H1 (cell line): ENCODE measurements around the gene UBA6. TPM values are rescaled to one million over a fixed set of nuclear protein-coding genes. Genes with fewer than 3 reads are reported as not detected.

Source experiments
- CTCF ChIA-PET: fragments of 300-600 bp; sonication (Branson Sonifier 250); formaldehyde crosslinking; loops from one replicate; lab custom pipeline; 2021; ENCODE audit not compliant: partially characterized antibody; lab: Charles Lee
- POLR2A ChIA-PET: fragments of 300-600 bp; sonication (Branson Sonifier 250); formaldehyde crosslinking; loops from one replicate; lab custom pipeline; 2021; ENCODE audit warnings: inconsistent platforms; ENCODE audit not compliant: partially characterized antibody; lab: Charles Lee
- DNase-seq, 2 experiments: peaks; one replicate each; pipeline versions ENCODE4 v3.0.0 to v3.0.0-alpha.2; 2010 to 2022; ENCODE audit warnings: low spot score in 2 of 2, low read depth in 1 of 2, mixed read lengths in 1 of 2
- FAIRE-seq: peaks from 2 replicates; lab custom pipeline; 2011; peaks lifted over from hg19 to GRCh38; lab: Jason Lieb, UNC
- H2AFZ ChIP-seq: 2 replicates; pipeline ENCODE4 v1.8.1; 2012; ENCODE audit warnings: low read length, inconsistent platforms
- H2AK5ac ChIP-seq: 2 replicates; pipeline ENCODE4 v1.6.1; 2013; ENCODE audit warnings: low read depth, low read length
- H2BK120ac ChIP-seq: replicated peaks from 2 replicates; pipeline ENCODE3; 2013; ENCODE audit warnings: low read depth, low read length, inconsistent platforms
- H2BK12ac ChIP-seq: 2 replicates; pipeline ENCODE4 v1.6.1; 2013; ENCODE audit warnings: low read depth, low read length
- H2BK15ac ChIP-seq: 2 replicates; pipeline ENCODE4 v1.6.1; 2013; ENCODE audit warnings: low read length
- H2BK20ac ChIP-seq: 2 replicates; pipeline ENCODE4 v1.6.1; 2013; ENCODE audit warnings: low read length
- H2BK5ac ChIP-seq: 2 replicates; pipeline ENCODE4 v1.6.1; 2013; ENCODE audit warnings: low read depth, low read length
- H3K14ac ChIP-seq: 2 replicates; pipeline ENCODE4 v1.6.1; 2013; ENCODE audit warnings: inconsistent platforms; ENCODE audit not compliant: insufficient read length
- H3K18ac ChIP-seq: 2 replicates; pipeline ENCODE4 v1.6.1; 2013; ENCODE audit warnings: low read length; ENCODE audit errors: extremely low read depth
- H3K23ac ChIP-seq: 2 replicates; pipeline ENCODE4 v1.6.1; 2013; ENCODE audit warnings: inconsistent platforms; ENCODE audit not compliant: insufficient read length
- H3K23me2 ChIP-seq: 2 replicates; pipeline ENCODE4 v1.6.1; 2013; ENCODE audit warnings: low read depth, low read length
- H3K27ac ChIP-seq: 2 replicates; pipeline ENCODE4 v1.6.1; 2011; ENCODE audit warnings: low read depth, low read length, inconsistent platforms
- H3K27me3 ChIP-seq, 4 experiments: replicated peaks in 1 of 4; 1 replicate in 1 of 4; 2 replicates in 3 of 4; pipeline versions ENCODE4 v1.6.1 to v1.8.1; 2011 to 2013; ENCODE audit warnings: low read length in 3 of 4, mild to moderate bottlenecking in 3 of 4, inconsistent platforms in 2 of 4, mixed read lengths in 2 of 4, moderate library complexity in 1 of 4; ENCODE audit not compliant: control insufficient read depth in 3 of 4, insufficient read depth in 3 of 4; ENCODE audit errors: extremely low read depth in 1 of 4
- H3K36me3 ChIP-seq, 4 experiments: 2 replicates each; pipeline versions ENCODE4 v1.6.1 to v1.8.1; 2011 to 2013; ENCODE audit warnings: mild to moderate bottlenecking in 4 of 4, low read length in 3 of 4, moderate library complexity in 2 of 4, control low read depth in 1 of 4, inconsistent platforms in 1 of 4; ENCODE audit not compliant: insufficient read depth in 4 of 4, control insufficient read depth in 2 of 4
- H3K4ac ChIP-seq: replicated peaks from 2 replicates; pipeline ENCODE3; 2013; ENCODE audit warnings: low read length, low read depth, mixed read lengths, inconsistent platforms; ENCODE audit not compliant: insufficient read length
- H3K4me1 ChIP-seq, 4 experiments: replicated peaks in 1 of 4; 1 replicate in 1 of 4; 2 replicates in 3 of 4; pipeline versions ENCODE4 v1.6.1 to v1.8.1; 2011 to 2013; ENCODE audit warnings: low read length in 3 of 4, inconsistent platforms in 2 of 4, mixed read lengths in 1 of 4; ENCODE audit not compliant: insufficient read depth in 4 of 4, control insufficient read depth in 3 of 4
- H3K4me2 ChIP-seq, 2 experiments: 2 replicates each; pipeline versions ENCODE4 v1.6.1 to v1.8.1; 2011 to 2013; ENCODE audit warnings: low read depth in 2 of 2, low read length in 2 of 2, control low read depth in 1 of 2, inconsistent platforms in 1 of 2, mild to moderate bottlenecking in 1 of 2; ENCODE audit not compliant: insufficient read depth in 1 of 2
- H3K4me3 ChIP-seq, 4 experiments: fragments of 200-600, 300-600 bp in 1 of 4; sonication (generic), shearing (Covaris generic), sonication (Bioruptor Twin) in 1 of 4; 2 replicates each; pipeline versions ENCODE4 v1.5.1 to v1.8.1; 2011 to 2016; ENCODE audit warnings: low read length in 4 of 4, low read depth in 3 of 4, control low read depth in 2 of 4, inconsistent platforms in 2 of 4, mild to moderate bottlenecking in 2 of 4, mixed read lengths in 1 of 4, moderate library complexity in 1 of 4; ENCODE audit not compliant: insufficient read depth in 2 of 4; ENCODE audit errors: extremely low read depth in 1 of 4
- H3K56ac ChIP-seq: replicated peaks from 2 replicates; pipeline ENCODE3; 2013; ENCODE audit warnings: low read depth, mild to moderate bottlenecking, mixed read lengths, low read length, inconsistent platforms; ENCODE audit not compliant: insufficient read length
- H3K79me1 ChIP-seq: 2 replicates; pipeline ENCODE4 v1.6.1; 2013; ENCODE audit warnings: low read depth, low read length, control low read depth
- H3K79me2 ChIP-seq, 2 experiments: 2 replicates each; pipeline versions ENCODE4 v1.6.1 to v1.8.1; 2012 to 2013; ENCODE audit warnings: low read length in 2 of 2, mild to moderate bottlenecking in 2 of 2, inconsistent platforms in 1 of 2; ENCODE audit not compliant: insufficient read depth in 2 of 2, control insufficient read depth in 1 of 2
- H3K9ac ChIP-seq, 4 experiments: replicated peaks in 1 of 4; 1 replicate in 1 of 4; 2 replicates in 3 of 4; pipeline versions ENCODE4 v1.6.1 to v1.8.1; 2011 to 2013; ENCODE audit warnings: low read depth in 3 of 4, low read length in 3 of 4, control low read depth in 2 of 4, mild to moderate bottlenecking in 2 of 4, moderate library complexity in 2 of 4, inconsistent platforms in 1 of 4; ENCODE audit errors: extremely low read depth in 1 of 4
- H3K9me3 ChIP-seq, 2 experiments: 2 replicates each; pipeline versions ENCODE4 v1.6.1 to v1.8.1; 2012 to 2013; ENCODE audit warnings: mild to moderate bottlenecking in 2 of 2, moderate library complexity in 2 of 2, control low read depth in 1 of 2, inconsistent platforms in 1 of 2, low read depth in 1 of 2, low read length in 1 of 2, mixed read lengths in 1 of 2; ENCODE audit not compliant: insufficient read depth in 2 of 2
- H4K20me1 ChIP-seq, 2 experiments: replicated peaks in 1 of 2; 2 replicates each; pipeline versions ENCODE3 to v1.8.1; 2011 to 2013; ENCODE audit warnings: inconsistent platforms in 2 of 2, low read length in 2 of 2, mild to moderate bottlenecking in 1 of 2; ENCODE audit not compliant: insufficient read depth in 2 of 2, control insufficient read depth in 1 of 2
- H4K5ac ChIP-seq: 2 replicates; pipeline ENCODE4 v1.6.1; 2013; ENCODE audit warnings: low read length, low read depth, mixed read lengths, inconsistent platforms; ENCODE audit not compliant: insufficient read length
- H4K8ac ChIP-seq: 2 replicates; pipeline ENCODE4 v1.8.0; 2013; ENCODE audit warnings: mild to moderate bottlenecking, moderate library complexity, low read length, inconsistent platforms; ENCODE audit not compliant: insufficient read depth; ENCODE audit errors: extremely low read depth
- H4K91ac ChIP-seq: replicated peaks from 2 replicates; pipeline ENCODE3; 2013; ENCODE audit warnings: low read length, mixed read lengths, inconsistent platforms; ENCODE audit not compliant: insufficient read length
- FOSL1 ChIP-seq: IDR thresholded peaks from 2 replicates; pipeline ENCODE4 v1.6.1; 2011; ENCODE audit warnings: mild to moderate bottlenecking, low read depth, low read length, moderate library complexity; ENCODE audit not compliant: insufficient read depth
- JUND ChIP-seq: IDR thresholded peaks from 2 replicates; pipeline ENCODE4 v1.6.1; 2011; ENCODE audit warnings: mild to moderate bottlenecking, improper control_type of control experiment, low read length
- KDM5A ChIP-seq: fragments of 200-600 bp; IDR thresholded peaks from 2 replicates; pipeline ENCODE4 v1.7.1; 2012; ENCODE audit warnings: mild to moderate bottlenecking, low read length, inconsistent platforms, mixed read lengths
- POLR2A ChIP-seq, 2 experiments: IDR thresholded peaks; 1 replicate in 1 of 2; 2 replicates in 1 of 2; pipeline ENCODE4 v1.6.1; 2011; ENCODE audit warnings: low read depth in 2 of 2, low read length in 2 of 2, mild to moderate bottlenecking in 2 of 2; ENCODE audit errors: control extremely low read depth in 1 of 2
- POLR2AphosphoS5 ChIP-seq: IDR thresholded peaks from 2 replicates; pipeline ENCODE4 v1.6.1; 2011; ENCODE audit warnings: low read depth, low read length
- RAD21 ChIP-seq, 2 experiments: IDR thresholded peaks in 1 of 2; conservative IDR thresholded peaks in 1 of 2; 2 replicates each; pipeline ENCODE4 v1.6.1; 2011; ENCODE audit warnings: low read depth in 2 of 2, low read length in 2 of 2, improper control_type of control experiment in 1 of 2, inconsistent platforms in 1 of 2, mild to moderate bottlenecking in 1 of 2, moderate library complexity in 1 of 2
- RBBP5 ChIP-seq: IDR thresholded peaks from 2 replicates; pipeline ENCODE4 v1.7.1; 2012; ENCODE audit warnings: low read depth, mild to moderate bottlenecking, inconsistent platforms, low read length, moderate library complexity, borderline replicate concordance
- SP1 ChIP-seq: IDR thresholded peaks from 2 replicates; pipeline ENCODE4 v1.6.1; 2011; ENCODE audit warnings: low read depth, low read length
- WGBS, 2 experiments: shearing (Covaris generic) in 1 of 2; methylation state at CpG; one replicate each; pipeline versions ENCODE4 v1.1.6 to v1.1.7; 2013 to 2015; ENCODE audit warnings: low lambda C conversion rate in 2 of 2, mixed read lengths in 2 of 2, inconsistent platforms in 1 of 2, low coverage in 1 of 2, missing lambda C conversion rate in 1 of 2; ENCODE audit not compliant: insufficient replicate concordance in 2 of 2, insufficient coverage in 1 of 2, insufficient read length in 1 of 2; ENCODE audit errors: extremely low coverage in 1 of 2, missing lambda C conversion rate in 1 of 2; 5-methylcytosine and 5-hydroxymethylcytosine counted together
- polyA plus RNA-seq, 7 experiments: library from polyadenylated mRNA; depleted of rRNA in 3 of 7; stranded (reverse) in 5 of 7; unstranded in 2 of 7; fragments of >200 nt in 5 of 7; fragments of 200-250 nt in 2 of 7; gene quantifications; 1 replicate in 5 of 7; 2 replicates in 1 of 7; 4 replicates in 1 of 7; pipeline versions ENCODE4 v1.2.1 to v1.2.3, GENCODE V29; 2011 to 2013; ENCODE audit warnings: missing spikeins in 2 of 7, mixed read lengths in 2 of 7
- total RNA-seq: library from RNA; stranded (reverse); fragmentation: NEBNext Ultra II Directional; extraction: Animal tissue kit (Norgen Biotek cat#: 25700); gene quantifications from 2 replicates; pipeline ENCODE4 v1.2.1, GENCODE V29; 2021

UBA6 gene
- total and polyA plus RNA-seq, 2 of the 8 experiments (the other 6 are each of a cell fraction or from before 2014, with no cell fraction given) = 17.4 to 74.3 TPM

- Histone ChIP-seq H3K56ac (no peak overlapping the region), H2BK5ac (no peak overlapping the region), H3K27me3 (no peaks in the 10 kb centered on the region), H2BK15ac (no peak overlapping the region), H3K4ac (no peak overlapping the region), H2BK120ac (no peak overlapping the region), H3K9me3 (no peaks in the 10 kb centered on the region), H3K4me3 (no peak overlapping the region), H3K4me2 (no peak overlapping the region), H3K27ac (no peak overlapping the region), H4K8ac (no peak overlapping the region), H3K14ac (no peak overlapping the region), H3K23ac (no peak overlapping the region), H3K9ac (no peak overlapping the region), H2BK20ac (no peak overlapping the region), H3K23me2 (peaks cover 1% of the 10 kb centered on the region; the same call in 1 of the 2 replicates), H3K18ac (no peak overlapping the region), H4K20me1 (peaks cover 1 to 2% of the 10 kb centered on the region in 2 experiments), H3K4me1 (no peaks in the 10 kb centered on the region; a peak in 1 of 7 replicates), H2AFZ (no peak overlapping the region), H3K79me1 (peaks cover 7% of the 10 kb centered on the region), H2AK5ac (no peak overlapping the region), H4K91ac (no peak overlapping the region), H3K79me2 (peaks cover 8 to 47% of the 10 kb centered on the region in 2 experiments), H2BK12ac (no peak overlapping the region), H4K5ac (no peak overlapping the region), H3K36me3 (peaks cover 0 to 10% (median 6%) of the 10 kb centered on the region in 4 experiments; a peak in 5 of 8 replicates)
- 94% methylated on average over 2 of the region's 2 CpGs; no CpG with 5 or more reads in 1 of the 2 experiments for WGBS, 2 experiments
- FAIRE-seq (no peak), DNase-seq (no peak)
- ChIA-PET POLR2A (no interaction called here), CTCF (no interaction called here)
- no peak for TF ChIP-seq SP1
- no peak for TF ChIP-seq POLR2AphosphoS5
- no peak for TF ChIP-seq JUND
- no peak for TF ChIP-seq KDM5A
- no peak for TF ChIP-seq RAD21 (IDR thresholded peaks at IDR 0.05 in 1 of 2, conservative IDR thresholded peaks at IDR 0.05 in 1 of 2; ENCODE audit: low read depth in 2 of 2, low read length in 2 of 2)
- no peak for TF ChIP-seq FOSL1
- TF ChIP-seq POLR2A (IDR thresholded peaks at IDR 0.05; ENCODE audit: control extremely low read depth in 1 of 2, low read depth in 2 of 2, low read length in 2 of 2) = no peak
- no peak for TF ChIP-seq RBBP5
Observed at GRCh38 chr4:67696061-67696460, 4.9 kb downstream of the UBA6 start.
